SK-N-SH (cell line): ENCODE data around the gene LRMDA. TPM values are rescaled to one million over a fixed set of nuclear protein-coding genes. Genes with fewer than 3 reads are reported as not detected.

Experiments used
- CTCF ChIA-PET: fragments of 300-600, 350-600 bp; formaldehyde crosslinking; extraction: SDS; loops from one replicate; lab custom pipeline; 2021; lab: Yijun Ruan, JAX
- POLR2A ChIA-PET: fragments of 350-600 bp; sonication (Branson Sonifier 250); formaldehyde crosslinking; extraction: SDS; loops from one replicate; lab custom pipeline; 2020; ENCODE audit warnings: antibody characterized with exemption, inconsistent platforms; lab: Yijun Ruan, JAX
- DNase-seq: peaks from one replicate; pipeline ENCODE4 v3.0.0; 2012
- H2AFZ ChIP-seq: fragments of 200-600 bp; sonication (generic); 2 replicates; pipeline ENCODE4 v1.8.1; 2016; ENCODE audit warnings: antibody characterized with exemption, mild to moderate bottlenecking, low read depth
- H3F3A ChIP-seq: fragments of 200-600 bp; sonication (generic); replicated peaks from 2 replicates; pipeline ENCODE3; 2016; ENCODE audit warnings: antibody characterized with exemption, mild to moderate bottlenecking; ENCODE audit not compliant: insufficient read depth
- H3K27ac ChIP-seq, 2 experiments: fragments of 200-500 bp in 1 of 2; fragments of 200-600 bp in 1 of 2; sonication (Bioruptor generic) in 1 of 2; sonication (generic), shearing (Covaris generic) in 1 of 2; 2 replicates each; pipeline versions ENCODE4 v1.5.1 to v1.6.1; 2014 to 2016; ENCODE audit warnings: low read depth in 2 of 2, inconsistent platforms in 1 of 2, low read length in 1 of 2, mild to moderate bottlenecking in 1 of 2, mixed read lengths in 1 of 2
- H3K27me3 ChIP-seq: fragments of 200-600 bp; sonication (generic), shearing (Covaris generic); 2 replicates; pipeline ENCODE4 v1.6.1; 2016; ENCODE audit warnings: mixed run types; ENCODE audit not compliant: insufficient read depth
- H3K36me3 ChIP-seq, 2 experiments: fragments of 200-500 bp in 1 of 2; fragments of 200-600 bp in 1 of 2; sonication (Bioruptor generic) in 1 of 2; sonication (generic) in 1 of 2; replicated peaks in 1 of 2; 2 replicates each; pipeline versions ENCODE3 to v1.5.1; 2014 to 2016; ENCODE audit warnings: low read length in 1 of 2, mild to moderate bottlenecking in 1 of 2; ENCODE audit not compliant: insufficient read depth in 2 of 2, control insufficient read depth in 1 of 2
- H3K4me1 ChIP-seq, 2 experiments: fragments of 200-500 bp in 1 of 2; fragments of 200-600 bp in 1 of 2; sonication (Bioruptor generic) in 1 of 2; sonication (generic), shearing (Covaris generic) in 1 of 2; 2 replicates each; pipeline versions ENCODE4 v1.5.1 to v1.6.1; 2014 to 2016; ENCODE audit warnings: low read depth in 1 of 2, low read length in 1 of 2, mixed run types in 1 of 2; ENCODE audit not compliant: insufficient read depth in 2 of 2, control insufficient read depth in 1 of 2
- H3K4me2 ChIP-seq: fragments of 200-600 bp; sonication (generic), shearing (Covaris generic); 2 replicates; pipeline ENCODE4 v1.6.1; 2017; ENCODE audit warnings: mixed run types
- H3K4me3 ChIP-seq, 2 experiments: fragments of 200-500 bp in 1 of 2; fragments of 200-600 bp in 1 of 2; sonication (Bioruptor generic) in 1 of 2; sonication (generic), shearing (Covaris generic) in 1 of 2; 2 replicates each; pipeline versions ENCODE4 v1.5.1 to v1.8.1; 2014 to 2016; ENCODE audit warnings: low read depth in 2 of 2, inconsistent platforms in 1 of 2, low read length in 1 of 2, mild to moderate bottlenecking in 1 of 2, mixed read lengths in 1 of 2, moderate library complexity in 1 of 2
- H3K79me2 ChIP-seq: fragments of 200-600 bp; sonication (generic); 2 replicates; pipeline ENCODE4 v1.8.1; 2017; ENCODE audit warnings: mild to moderate bottlenecking; ENCODE audit not compliant: insufficient read depth
- H3K9ac ChIP-seq: fragments of 200-600 bp; sonication (generic); 2 replicates; pipeline ENCODE4 v1.6.1; 2017; ENCODE audit warnings: mixed run types
- H3K9me2 ChIP-seq: fragments of 200-600 bp; sonication (generic); 2 replicates; pipeline ENCODE4 v1.6.1; 2017; ENCODE audit warnings: mixed run types
- H3K9me3 ChIP-seq: fragments of 200-600 bp; sonication (generic); 2 replicates; pipeline ENCODE4 v1.6.1; 2017; ENCODE audit warnings: mixed run types, mild to moderate bottlenecking, moderate library complexity
- H4K20me1 ChIP-seq: fragments of 200-600 bp; sonication (generic); 2 replicates; pipeline ENCODE4 v1.6.1; 2017; ENCODE audit warnings: mild to moderate bottlenecking, mixed run types; ENCODE audit not compliant: insufficient read depth
- EP300 ChIP-seq, 2 experiments: IDR thresholded peaks; 2 replicates each; pipeline versions ENCODE4 v1.4.0 to v1.6.1; 2012; ENCODE audit warnings: borderline replicate concordance in 1 of 2, low read depth in 1 of 2, low read length in 1 of 2
- FOSL2 ChIP-seq: IDR thresholded peaks from 2 replicates; pipeline ENCODE4 v1.4.0; 2012; ENCODE audit warnings: low read depth, mild to moderate bottlenecking, moderate library complexity, borderline replicate concordance
- FOXJ3 ChIP-seq: sonication (generic); formaldehyde crosslinking; IDR thresholded peaks from 2 replicates; pipeline ENCODE4 v1.5.1; 2020; ENCODE audit warnings: mild to moderate bottlenecking, missing genetic modification reagents
- FOXM1 ChIP-seq: IDR thresholded peaks from 2 replicates; pipeline ENCODE4 v1.4.0; 2012; ENCODE audit warnings: low read depth, mild to moderate bottlenecking
- GABPA ChIP-seq: IDR thresholded peaks from 2 replicates; pipeline ENCODE4 v1.4.0; 2012; ENCODE audit warnings: low read depth, mild to moderate bottlenecking
- GATA2 ChIP-seq: sonication (generic); formaldehyde crosslinking; IDR thresholded peaks from 2 replicates; pipeline ENCODE4 v1.5.0; 2020; ENCODE audit warnings: mild to moderate bottlenecking, missing genetic modification reagents
- MEF2A ChIP-seq: IDR thresholded peaks from 2 replicates; pipeline ENCODE4 v1.4.0; 2012; ENCODE audit warnings: low read depth, borderline replicate concordance
- MXI1 ChIP-seq: IDR thresholded peaks from 2 replicates; pipeline ENCODE4 v1.6.1; 2012; ENCODE audit warnings: mild to moderate bottlenecking, low read depth, low read length, improper control_type of control experiment
- NFIC ChIP-seq: IDR thresholded peaks from 2 replicates; pipeline ENCODE4 v1.4.0; 2012; ENCODE audit warnings: borderline replicate concordance
- RAD21 ChIP-seq: IDR thresholded peaks from 2 replicates; pipeline ENCODE4 v1.6.1; 2012; ENCODE audit warnings: mild to moderate bottlenecking, low read length
- WGBS: methylation state at CpG from one replicate; pipeline ENCODE4 v1.1.6; 2017; ENCODE audit warnings: low lambda C conversion rate; 5-methylcytosine and 5-hydroxymethylcytosine counted together
- polyA plus RNA-seq, 3 experiments: library from polyadenylated mRNA; depleted of rRNA; stranded (reverse); fragments of >200 nt; gene quantifications; 2 replicates each; pipeline ENCODE4 v1.2.3, GENCODE V29; 2012
- TF ChIP-seq, protein P1 (sequence below): fragments of 200-600 bp; sonication (generic); IDR thresholded peaks from 2 replicates; pipeline ENCODE4 v1.6.1; 2017; ENCODE audit warnings: antibody characterized with exemption, mild to moderate bottlenecking, moderate library complexity
- TF ChIP-seq, protein P2 (sequence below): IDR thresholded peaks from 2 replicates; pipeline ENCODE4 v1.4.0; 2012; ENCODE audit warnings: low read depth, borderline replicate concordance
- TF ChIP-seq, protein P3 (sequence below): IDR thresholded peaks from 2 replicates; pipeline ENCODE4 v1.6.1; 2012; ENCODE audit warnings: mild to moderate bottlenecking, low read depth, low read length, moderate library complexity
- TF ChIP-seq, protein P4 (sequence below): fragments of 150-350 bp; IDR thresholded peaks from 2 replicates; pipeline ENCODE4 v1.6.1; 2016; ENCODE audit warnings: mild to moderate bottlenecking, low read depth, low read length

LRMDA gene
- polyA plus RNA-seq, 1 of the 3 experiments (the other 2 are of a cell fraction): 0.95 TPM

DNA sequence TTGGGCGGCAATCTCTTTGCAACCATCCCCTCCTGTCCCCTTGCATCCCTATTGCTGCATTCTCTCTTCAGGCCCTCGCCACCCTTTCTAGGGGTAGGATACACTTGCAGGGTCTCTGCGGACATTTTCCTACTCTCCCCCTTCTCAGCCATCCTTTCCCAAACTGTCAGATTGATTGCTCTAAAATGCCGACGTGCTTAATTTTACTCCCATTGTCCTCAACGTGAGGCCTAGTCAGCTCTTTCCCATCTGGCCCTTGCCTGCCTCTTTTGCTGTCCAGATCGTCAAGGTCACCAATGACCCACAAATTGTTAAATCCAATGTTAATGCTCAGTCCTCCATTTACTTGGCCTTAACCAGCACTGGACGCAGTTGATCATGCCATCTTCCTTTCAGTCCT, 12.7 kb upstream of the LRMDA start:
- Histone ChIP-seq H3K9me2 (no peaks in the 10 kb centered on the region), H3K4me2 (no peak overlapping the region), H3K4me3 (no peak overlapping the region), H3K4me1 (no peaks in the 10 kb centered on the region; a peak in 1 of 4 replicates), H4K20me1 (no peaks in the 10 kb centered on the region), H3F3A (no peaks in the 10 kb centered on the region), H3K36me3 (no peaks in the 10 kb centered on the region), H3K79me2 (no peaks in the 10 kb centered on the region), H3K27me3 (no peaks in the 10 kb centered on the region), H2AFZ (no peak overlapping the region), H3K9ac (no peak overlapping the region), H3K27ac (no peak overlapping the region), H3K9me3 (no peaks in the 10 kb centered on the region)
- POLR2A ChIA-PET: no interaction called here
- CTCF ChIA-PET: no interaction called here
- TF ChIP-seq, protein P1, sequence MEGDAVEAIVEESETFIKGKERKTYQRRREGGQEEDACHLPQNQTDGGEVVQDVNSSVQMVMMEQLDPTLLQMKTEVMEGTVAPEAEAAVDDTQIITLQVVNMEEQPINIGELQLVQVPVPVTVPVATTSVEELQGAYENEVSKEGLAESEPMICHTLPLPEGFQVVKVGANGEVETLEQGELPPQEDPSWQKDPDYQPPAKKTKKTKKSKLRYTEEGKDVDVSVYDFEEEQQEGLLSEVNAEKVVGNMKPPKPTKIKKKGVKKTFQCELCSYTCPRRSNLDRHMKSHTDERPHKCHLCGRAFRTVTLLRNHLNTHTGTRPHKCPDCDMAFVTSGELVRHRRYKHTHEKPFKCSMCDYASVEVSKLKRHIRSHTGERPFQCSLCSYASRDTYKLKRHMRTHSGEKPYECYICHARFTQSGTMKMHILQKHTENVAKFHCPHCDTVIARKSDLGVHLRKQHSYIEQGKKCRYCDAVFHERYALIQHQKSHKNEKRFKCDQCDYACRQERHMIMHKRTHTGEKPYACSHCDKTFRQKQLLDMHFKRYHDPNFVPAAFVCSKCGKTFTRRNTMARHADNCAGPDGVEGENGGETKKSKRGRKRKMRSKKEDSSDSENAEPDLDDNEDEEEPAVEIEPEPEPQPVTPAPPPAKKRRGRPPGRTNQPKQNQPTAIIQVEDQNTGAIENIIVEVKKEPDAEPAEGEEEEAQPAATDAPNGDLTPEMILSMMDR: no peak
- TF ChIP-seq GABPA (no peak), FOXJ3 (CRISPR knock-in tag) (no peak), MXI1 (no peak), RAD21 (no peak), EP300 (IDR thresholded peaks at IDR 0.05; ENCODE audit: borderline replicate concordance in 1 of 2, low read depth in 1 of 2, low read length in 1 of 2) (no peak), MEF2A (no peak), FOXM1 (no peak), NFIC (no peak)
- TF ChIP-seq, protein P2, sequence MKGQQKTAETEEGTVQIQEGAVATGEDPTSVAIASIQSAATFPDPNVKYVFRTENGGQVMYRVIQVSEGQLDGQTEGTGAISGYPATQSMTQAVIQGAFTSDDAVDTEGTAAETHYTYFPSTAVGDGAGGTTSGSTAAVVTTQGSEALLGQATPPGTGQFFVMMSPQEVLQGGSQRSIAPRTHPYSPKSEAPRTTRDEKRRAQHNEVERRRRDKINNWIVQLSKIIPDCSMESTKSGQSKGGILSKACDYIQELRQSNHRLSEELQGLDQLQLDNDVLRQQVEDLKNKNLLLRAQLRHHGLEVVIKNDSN: no peak
- DNase-seq: no peak
- 87% methylated on average over 8 of the region's 8 CpGs for WGBS

DNA sequence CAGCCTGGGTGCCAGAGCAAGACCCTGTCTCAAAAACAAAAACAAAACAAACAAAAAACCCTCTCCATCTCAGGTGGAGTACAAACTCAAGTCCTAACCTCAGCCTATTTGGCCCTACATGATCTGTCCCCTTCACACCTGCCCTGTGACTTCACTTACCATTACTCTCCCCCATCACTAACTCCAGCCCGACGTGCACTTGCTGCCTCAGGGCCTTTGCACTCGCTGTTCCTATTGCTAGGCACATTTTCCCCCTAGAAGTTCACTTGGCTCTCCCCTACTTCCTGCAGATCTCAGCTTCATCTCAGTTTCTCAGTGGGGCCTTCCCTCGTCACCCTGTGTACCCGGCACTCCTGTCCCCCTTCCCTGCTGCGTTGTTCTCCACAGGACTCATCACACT, 8.5 kb upstream of the LRMDA start:
- no peak overlapping the region for H3K27ac ChIP-seq
- no peaks in the 10 kb centered on the region for H3K9me3 ChIP-seq
- H3K4me1 ChIP-seq: no peaks in the 10 kb centered on the region
- no peak overlapping the region for H2AFZ ChIP-seq
- POLR2A ChIA-PET: no interaction called here
- no peaks in the 10 kb centered on the region for H4K20me1 ChIP-seq
- TF ChIP-seq FOSL2 (no peak), RAD21 (no peak), NFIC (no peak), GATA2 (CRISPR knock-in tag) (no peak)
- TF ChIP-seq, protein P3, sequence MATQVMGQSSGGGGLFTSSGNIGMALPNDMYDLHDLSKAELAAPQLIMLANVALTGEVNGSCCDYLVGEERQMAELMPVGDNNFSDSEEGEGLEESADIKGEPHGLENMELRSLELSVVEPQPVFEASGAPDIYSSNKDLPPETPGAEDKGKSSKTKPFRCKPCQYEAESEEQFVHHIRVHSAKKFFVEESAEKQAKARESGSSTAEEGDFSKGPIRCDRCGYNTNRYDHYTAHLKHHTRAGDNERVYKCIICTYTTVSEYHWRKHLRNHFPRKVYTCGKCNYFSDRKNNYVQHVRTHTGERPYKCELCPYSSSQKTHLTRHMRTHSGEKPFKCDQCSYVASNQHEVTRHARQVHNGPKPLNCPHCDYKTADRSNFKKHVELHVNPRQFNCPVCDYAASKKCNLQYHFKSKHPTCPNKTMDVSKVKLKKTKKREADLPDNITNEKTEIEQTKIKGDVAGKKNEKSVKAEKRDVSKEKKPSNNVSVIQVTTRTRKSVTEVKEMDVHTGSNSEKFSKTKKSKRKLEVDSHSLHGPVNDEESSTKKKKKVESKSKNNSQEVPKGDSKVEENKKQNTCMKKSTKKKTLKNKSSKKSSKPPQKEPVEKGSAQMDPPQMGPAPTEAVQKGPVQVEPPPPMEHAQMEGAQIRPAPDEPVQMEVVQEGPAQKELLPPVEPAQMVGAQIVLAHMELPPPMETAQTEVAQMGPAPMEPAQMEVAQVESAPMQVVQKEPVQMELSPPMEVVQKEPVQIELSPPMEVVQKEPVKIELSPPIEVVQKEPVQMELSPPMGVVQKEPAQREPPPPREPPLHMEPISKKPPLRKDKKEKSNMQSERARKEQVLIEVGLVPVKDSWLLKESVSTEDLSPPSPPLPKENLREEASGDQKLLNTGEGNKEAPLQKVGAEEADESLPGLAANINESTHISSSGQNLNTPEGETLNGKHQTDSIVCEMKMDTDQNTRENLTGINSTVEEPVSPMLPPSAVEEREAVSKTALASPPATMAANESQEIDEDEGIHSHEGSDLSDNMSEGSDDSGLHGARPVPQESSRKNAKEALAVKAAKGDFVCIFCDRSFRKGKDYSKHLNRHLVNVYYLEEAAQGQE: no peak
- TF ChIP-seq, protein P4, sequence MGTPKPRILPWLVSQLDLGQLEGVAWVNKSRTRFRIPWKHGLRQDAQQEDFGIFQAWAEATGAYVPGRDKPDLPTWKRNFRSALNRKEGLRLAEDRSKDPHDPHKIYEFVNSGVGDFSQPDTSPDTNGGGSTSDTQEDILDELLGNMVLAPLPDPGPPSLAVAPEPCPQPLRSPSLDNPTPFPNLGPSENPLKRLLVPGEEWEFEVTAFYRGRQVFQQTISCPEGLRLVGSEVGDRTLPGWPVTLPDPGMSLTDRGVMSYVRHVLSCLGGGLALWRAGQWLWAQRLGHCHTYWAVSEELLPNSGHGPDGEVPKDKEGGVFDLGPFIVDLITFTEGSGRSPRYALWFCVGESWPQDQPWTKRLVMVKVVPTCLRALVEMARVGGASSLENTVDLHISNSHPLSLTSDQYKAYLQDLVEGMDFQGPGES: no peak
- DNase-seq: no peak
- no peak overlapping the region for H3K4me2 ChIP-seq
- no peaks in the 10 kb centered on the region for H3K36me3 ChIP-seq
- no peaks in the 10 kb centered on the region for H3F3A ChIP-seq
- H3K79me2 ChIP-seq: no peaks in the 10 kb centered on the region
- no peak overlapping the region for H3K9ac ChIP-seq
- no peaks in the 10 kb centered on the region for H3K9me2 ChIP-seq
- WGBS: 94% methylated on average over 6 of the region's 6 CpGs
- no peaks in the 10 kb centered on the region for H3K27me3 ChIP-seq
- CTCF ChIA-PET: interaction anchor here (0.7 kb wide), 1 partner anchor 26 kb away, joined by 3 read pairs; no protein-coding TSS in a partner anchor
- no peak overlapping the region for H3K4me3 ChIP-seq
